Mammary epithelial cell (primary cell): ENCODE measurements around the gene SMARCA2.

Experiments used
- CTCF ChIP-seq, 2 donors: IDR thresholded peaks in 1 of 2; conservative IDR thresholded peaks in 1 of 2; 2 replicates each; pipeline ENCODE4 v1.5.1; 2011 to 2012; ENCODE audit warnings: inconsistent platforms in 2 of 2, low read length in 2 of 2, mild to moderate bottlenecking in 2 of 2, control low read depth in 1 of 2, low read depth in 1 of 2; ENCODE audit not compliant: insufficient read depth in 1 of 2; ENCODE audit errors: extremely low read depth in 1 of 2
- EZH2 ChIP-seq: IDR thresholded peaks from 2 replicates; pipeline ENCODE4 v1.6.1; 2012; ENCODE audit warnings: low read length, inconsistent platforms, borderline replicate concordance

- TF ChIP-seq CTCF (conservative IDR thresholded peaks at IDR 0.05 in 1 of 2, IDR thresholded peaks at IDR 0.05 in 1 of 2; ENCODE audit: extremely low read depth in 1 of 2, insufficient read depth in 1 of 2, low read depth in 1 of 2, low read length in 2 of 2) (peak; percentile 75 to 76), EZH2 (no peak)
These were observed 117.4 kb downstream of the SMARCA2 start for GRCh38 chr9:2132484-2133082.
